NCI-H2171 treated with DMSO at 0.1 percent for 48 hours (cell line): Measurements from ENCODE around the gene ATP8B3.

Experiments
- DNase-seq: peaks from one replicate; lab custom pipeline; 2025; lab: John Stamatoyannopoulos, UW

ATP8B3 gene, protein sequence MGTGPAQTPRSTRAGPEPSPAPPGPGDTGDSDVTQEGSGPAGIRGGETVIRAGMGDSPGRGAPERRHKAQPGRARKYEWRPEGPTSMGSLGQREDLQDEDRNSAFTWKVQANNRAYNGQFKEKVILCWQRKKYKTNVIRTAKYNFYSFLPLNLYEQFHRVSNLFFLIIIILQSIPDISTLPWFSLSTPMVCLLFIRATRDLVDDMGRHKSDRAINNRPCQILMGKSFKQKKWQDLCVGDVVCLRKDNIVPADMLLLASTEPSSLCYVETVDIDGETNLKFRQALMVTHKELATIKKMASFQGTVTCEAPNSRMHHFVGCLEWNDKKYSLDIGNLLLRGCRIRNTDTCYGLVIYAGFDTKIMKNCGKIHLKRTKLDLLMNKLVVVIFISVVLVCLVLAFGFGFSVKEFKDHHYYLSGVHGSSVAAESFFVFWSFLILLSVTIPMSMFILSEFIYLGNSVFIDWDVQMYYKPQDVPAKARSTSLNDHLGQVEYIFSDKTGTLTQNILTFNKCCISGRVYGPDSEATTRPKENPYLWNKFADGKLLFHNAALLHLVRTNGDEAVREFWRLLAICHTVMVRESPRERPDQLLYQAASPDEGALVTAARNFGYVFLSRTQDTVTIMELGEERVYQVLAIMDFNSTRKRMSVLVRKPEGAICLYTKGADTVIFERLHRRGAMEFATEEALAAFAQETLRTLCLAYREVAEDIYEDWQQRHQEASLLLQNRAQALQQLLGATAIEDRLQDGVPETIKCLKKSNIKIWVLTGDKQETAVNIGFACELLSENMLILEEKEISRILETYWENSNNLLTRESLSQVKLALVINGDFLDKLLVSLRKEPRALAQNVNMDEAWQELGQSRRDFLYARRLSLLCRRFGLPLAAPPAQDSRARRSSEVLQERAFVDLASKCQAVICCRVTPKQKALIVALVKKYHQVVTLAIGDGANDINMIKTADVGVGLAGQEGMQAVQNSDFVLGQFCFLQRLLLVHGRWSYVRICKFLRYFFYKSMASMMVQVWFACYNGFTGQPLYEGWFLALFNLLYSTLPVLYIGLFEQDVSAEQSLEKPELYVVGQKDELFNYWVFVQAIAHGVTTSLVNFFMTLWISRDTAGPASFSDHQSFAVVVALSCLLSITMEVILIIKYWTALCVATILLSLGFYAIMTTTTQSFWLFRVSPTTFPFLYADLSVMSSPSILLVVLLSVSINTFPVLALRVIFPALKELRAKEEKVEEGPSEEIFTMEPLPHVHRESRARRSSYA (N-terminal part only)

DNA sequence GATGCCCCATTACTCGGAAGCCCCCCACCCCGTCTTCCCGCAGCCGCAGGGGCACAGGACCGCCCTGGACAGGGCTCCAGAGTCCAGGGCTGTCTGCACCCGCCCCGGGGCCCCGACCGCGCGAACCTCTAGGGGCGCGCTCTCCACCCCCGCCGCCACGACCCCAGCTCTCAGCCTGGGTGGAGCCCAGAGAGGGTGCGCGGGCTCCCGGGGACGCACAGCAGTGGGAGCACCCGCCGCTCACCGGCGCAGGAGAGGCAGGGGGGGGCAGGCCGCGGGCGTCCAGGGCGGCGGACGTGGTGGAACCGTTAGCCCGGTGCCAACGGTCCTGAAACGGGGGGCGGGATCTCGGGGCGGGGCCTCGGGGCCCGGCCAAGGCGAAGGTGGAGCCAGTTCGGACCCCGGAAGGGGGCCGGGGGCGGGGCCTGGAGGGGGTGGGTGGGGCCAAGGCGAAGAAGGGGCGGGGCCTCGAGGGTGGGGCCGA lies at the start of gene ATP8B3:
Gene ATP8B3, minus strand, starts transcription at position 335 of the 484 bp plus-strand sequence. CDS start 540 bp downstream, outside the sequence.
- DNase-seq, result no peak

DNA sequence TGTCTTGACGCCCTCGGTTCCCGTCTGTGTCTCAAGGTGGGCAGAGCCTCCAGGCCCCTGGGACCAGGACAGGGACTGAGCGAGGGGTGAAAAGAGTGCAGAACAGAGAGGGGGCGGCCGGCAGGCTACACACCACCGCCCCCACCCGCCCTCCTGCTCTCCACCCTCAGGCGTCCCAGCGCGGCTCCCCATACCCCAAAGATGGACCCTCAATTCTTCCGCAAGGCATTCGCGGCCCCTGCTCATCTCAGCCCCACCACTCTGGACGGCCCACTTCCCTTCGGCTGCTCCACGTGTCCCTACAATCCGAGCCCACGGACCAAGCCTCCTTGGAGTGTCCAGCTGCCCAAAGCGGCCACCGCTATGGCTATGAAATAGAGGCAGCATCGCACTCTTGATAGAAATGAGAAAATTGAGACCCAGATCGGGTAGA lies 49.5 kb upstream of the ATP8B3 start:
- no peak for DNase-seq

DNA sequence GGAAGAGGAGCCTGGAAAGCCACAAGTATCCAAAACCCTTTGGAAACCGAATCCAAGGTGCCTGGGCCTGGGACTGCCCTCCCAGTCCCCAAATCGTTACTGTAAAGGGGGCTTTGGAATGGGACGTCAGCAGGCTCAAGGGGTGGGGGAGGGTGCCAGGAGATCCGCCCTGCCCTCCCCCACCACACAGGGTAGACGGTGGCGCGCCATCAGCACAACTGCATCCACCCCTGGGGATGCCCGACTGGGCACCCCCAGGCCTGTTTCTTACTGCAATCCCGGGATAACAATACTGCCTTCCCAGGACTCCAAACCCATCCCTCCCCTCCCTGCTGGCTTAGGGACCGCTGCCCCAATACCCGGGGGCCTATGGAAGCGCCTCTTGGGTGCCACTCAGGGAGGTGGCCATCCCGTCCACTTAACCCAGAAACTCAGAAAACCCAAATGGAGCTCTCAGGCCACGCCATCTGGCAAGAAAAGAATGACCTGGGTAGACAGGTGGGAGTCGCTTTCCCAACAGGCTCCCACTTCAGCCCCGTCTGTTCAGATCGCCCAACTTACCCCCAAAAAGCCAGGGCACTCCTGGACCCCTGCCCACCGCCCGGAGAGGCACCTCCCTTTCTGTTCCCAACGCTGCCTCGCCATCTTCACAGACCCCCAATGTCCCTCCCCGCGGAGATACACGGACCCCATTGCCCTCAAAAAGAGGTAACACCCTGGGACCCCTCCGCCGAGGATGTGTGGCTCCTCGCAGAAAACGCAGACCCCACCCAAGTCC lies 48.9 kb upstream of the ATP8B3 start:
- DNase-seq, result no peak

DNA sequence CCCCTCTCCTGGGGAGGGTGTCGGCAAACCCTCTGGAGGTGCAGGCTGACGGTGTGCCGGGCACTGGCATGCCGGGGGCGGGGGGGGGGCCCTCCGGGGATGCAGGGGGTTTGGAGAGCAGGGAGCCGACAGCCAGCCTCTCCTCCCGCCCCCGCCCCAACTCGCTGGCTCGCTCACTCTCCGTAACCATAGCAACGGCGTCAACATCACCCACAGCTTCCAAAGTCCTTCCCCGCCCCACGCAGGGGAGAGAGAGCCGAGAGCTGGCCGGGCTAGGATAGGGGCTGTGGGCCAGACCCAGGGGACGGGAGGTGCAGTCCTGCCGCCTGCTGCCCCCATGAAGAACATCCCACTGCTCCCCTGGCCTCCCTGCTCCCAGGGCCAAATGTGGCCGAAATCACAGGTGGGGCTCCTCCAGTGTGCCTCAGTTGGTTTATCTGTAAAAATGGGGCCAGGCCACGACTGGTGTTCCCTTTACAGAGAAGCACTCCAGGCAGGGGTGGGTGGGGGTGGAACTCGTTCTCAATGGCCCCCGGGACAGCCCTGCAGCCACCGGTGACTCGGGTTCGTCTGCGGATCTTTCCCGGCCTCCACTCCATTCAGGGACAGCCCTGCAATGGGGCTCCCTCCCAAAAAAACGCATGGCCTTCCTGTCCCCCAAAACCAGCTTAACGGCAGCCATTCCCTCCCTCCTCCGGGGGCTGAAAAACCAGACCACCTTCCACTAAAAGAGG lies 48.1 kb upstream of the ATP8B3 start:
- peak; percentile 37 for DNase-seq

DNA sequence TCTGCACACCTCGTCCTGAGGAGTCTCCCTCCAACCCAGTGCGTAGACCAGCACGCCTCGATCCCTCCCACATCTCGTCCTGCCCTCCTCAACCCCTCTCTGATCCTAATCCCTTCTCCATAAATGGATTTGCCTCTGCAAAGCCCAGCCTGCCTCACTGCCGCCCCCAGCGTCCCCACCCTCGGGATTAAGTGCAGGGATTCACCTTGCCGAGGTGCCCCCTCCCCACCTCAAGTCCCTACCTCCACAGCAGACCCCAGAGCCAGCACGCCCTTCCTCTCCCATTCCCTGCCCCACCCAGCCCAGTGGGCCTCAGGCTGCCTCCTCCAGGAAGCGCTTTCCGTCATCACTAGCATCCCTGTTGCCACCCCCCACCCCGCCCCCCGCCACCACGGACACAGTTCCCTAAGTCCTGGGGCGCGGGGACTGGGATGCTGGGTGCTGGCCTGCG lies 47.3 kb upstream of the ATP8B3 start:
- DNase-seq, result no peak

DNA sequence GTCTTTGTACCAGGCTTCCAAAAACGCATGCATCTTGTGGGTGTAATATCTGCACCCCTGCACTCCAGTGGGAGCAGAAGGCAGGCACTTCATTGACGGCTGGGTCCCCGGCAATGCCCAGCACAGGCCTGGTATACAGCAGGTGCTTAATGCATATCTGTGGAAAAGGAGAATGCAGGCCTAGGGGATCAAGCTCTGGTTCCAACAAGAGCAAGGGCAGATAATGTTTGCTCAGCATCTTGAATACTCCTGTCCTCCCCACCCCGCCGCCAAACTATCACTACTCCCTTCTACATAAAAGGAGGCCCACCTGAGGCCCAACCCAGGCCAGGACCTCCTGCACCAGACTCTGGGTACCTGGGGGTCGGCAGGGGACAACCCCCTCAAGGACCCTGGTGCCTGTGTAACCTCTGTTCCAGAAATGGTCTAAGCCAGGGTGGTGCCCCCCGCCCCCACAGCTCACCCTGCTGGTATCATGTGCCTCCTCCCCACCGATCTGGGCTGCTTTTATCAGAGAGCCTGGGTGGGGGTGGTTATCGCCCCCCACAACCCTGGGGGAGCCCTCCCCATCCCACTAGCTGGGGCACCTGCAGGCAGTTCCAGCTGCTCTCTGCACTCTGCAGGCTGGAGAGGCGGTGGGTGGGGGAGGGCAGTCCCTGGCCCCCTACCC lies 46.5 kb upstream of the ATP8B3 start:
- no peak for DNase-seq

DNA sequence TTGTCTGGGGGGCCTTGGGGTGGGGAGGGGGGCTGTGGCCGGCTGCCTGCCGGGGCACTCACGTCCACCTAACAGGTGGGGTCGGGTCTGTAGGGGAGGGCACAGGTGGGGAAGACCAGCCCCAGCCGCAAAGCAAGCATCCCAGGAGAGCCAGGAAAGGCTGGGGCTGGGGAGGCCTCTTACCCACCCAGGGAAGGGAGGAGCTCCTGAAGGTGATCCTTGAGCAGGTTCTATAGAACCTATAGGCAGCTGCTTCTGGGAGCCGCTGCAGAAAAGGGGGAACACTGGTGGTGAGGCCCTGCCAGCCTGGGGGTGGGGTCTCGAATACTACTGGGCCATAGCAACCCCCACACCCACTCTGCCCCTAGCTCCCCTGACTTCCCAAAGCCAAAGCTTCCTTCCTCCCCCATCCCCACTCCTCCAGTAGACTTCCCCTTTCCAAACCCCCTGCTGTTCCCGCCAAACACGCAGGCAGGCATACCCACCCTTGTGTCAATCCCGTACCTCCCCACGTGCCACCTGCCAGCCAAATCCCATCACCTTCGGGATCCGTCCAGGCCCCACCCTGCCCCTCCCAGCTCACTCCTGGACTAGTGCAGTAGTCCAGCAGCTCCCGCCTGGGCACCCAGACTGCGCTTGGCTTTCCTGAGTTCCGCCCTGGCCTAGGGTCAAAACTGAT lies 45.7 kb upstream of the ATP8B3 start:
- peak; percentile 65 for DNase-seq

DNA sequence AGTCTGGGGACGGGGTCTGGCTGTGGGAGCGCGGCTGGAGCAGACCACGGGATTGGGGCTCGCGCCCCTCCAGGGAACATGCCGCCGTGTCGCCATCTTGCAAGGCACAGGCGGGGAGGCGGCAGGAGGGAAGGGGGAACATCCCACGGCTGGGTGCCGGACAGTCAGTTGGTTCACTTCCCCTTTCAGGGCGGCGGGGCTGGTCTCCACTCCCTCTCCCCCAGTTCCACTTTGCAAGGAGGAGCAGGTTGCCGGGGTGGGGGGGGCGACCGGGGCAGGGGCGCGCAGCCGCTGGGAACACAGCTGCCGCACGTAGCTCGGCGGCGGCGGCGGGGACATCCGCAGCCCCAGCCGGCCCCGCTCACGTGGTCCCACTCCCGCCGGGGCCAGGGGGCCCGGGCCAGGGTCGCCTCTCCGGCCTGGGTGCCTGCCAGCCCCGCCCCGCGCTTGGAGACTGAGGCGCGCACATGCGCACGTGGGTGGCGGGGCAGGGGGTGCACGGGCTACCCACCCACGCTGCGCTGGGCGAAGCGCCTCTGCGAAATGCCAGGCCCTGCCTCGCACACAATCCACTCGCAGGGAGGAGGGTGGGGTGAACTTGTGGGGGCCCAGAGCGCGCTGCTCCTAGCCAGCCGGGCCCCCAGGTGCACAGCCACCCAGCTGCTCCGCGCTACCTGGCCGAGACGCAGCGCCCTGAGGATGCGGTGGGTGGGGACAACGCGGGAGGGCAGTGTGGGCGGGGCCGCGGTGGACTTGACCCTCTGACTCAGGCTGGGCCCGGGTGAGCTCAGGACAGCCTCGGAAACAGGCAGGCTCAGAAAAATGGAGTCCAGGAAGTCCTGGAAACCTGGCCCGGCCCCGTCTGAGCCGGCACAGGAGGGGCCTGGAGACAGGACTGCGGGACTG lies 44.9 kb upstream of the ATP8B3 start:
- DNase-seq, result peak; percentile 74

DNA sequence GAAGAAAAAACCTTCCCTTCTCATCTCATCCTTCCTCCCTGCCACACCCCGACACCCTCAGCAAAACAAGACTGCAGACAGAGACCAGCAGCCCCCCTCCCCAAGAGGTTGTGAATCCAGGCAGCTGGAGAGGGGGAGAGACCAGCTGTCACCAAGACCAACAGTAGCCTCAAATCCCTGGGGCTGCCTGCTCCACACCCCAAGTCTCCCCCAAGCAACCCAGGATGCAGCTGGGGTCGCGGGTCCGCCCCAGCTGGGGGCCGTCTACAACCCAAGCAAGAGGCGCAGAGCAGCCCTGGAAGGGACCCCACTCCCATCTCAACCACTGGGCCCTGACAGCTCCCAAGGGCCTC lies 44.2 kb upstream of the ATP8B3 start:
- DNase-seq, result peak; percentile 87

DNA sequence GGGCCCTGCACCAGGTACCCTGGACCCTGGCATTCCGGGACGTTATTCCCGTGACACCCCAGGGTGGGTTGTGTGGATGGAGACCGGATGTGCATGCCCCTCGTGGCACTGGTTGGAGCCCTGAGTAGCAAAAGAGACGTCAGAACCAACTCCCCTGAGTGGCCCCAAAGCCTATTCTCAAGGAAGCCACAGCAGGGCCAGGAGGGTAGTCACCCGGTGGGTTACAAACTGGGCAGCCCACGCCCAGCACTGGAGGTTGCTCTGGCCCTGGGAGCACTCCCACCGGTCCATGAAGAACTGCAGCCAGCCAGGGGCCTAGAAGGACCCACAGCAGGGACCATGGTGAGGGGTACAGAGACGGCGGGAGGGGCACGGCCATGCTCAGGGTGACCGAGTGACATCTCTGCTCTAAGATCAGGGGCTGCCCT lies 43.8 kb upstream of the ATP8B3 start:
- DNase-seq, result peak; percentile 71

DNA sequence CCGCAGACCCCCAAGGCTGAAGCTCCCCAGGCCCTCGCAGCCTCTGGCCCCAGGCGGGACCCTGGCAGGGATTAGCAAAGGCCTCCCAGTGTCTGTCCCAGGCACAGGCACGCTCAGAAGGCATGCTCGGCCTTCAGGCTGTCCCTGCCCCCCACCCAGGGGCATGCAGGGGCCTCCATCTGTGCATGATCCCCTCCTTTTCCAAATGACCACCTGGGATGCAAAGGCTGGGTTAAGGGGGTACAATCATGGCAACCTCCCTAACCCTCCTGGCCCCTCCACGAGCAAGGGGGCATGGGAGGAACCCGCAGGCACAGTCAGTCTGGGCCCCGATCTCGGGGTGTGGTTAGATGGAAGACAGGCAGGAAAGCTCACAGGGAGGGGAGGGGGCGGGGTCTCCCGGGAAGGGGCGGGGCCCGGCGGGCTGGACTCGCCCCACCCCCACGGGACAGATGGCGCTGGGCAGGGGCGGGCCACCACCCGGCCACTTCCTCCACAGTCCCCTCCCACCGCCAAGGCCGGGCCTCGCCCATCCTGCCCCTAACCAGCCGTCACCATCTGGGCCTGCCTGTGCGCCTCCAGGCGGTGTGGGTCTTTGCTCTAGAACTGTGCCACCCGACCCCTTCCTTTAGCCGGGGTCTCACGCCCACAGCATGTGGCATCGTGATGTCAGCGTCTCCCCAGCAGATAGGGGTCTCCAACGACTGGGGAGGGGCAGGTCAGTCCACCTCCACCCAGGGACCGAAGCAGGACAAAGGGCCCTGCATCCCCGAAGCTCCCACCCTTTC lies 43.2 kb upstream of the ATP8B3 start:
- DNase-seq, result peak; percentile 92

DNA sequence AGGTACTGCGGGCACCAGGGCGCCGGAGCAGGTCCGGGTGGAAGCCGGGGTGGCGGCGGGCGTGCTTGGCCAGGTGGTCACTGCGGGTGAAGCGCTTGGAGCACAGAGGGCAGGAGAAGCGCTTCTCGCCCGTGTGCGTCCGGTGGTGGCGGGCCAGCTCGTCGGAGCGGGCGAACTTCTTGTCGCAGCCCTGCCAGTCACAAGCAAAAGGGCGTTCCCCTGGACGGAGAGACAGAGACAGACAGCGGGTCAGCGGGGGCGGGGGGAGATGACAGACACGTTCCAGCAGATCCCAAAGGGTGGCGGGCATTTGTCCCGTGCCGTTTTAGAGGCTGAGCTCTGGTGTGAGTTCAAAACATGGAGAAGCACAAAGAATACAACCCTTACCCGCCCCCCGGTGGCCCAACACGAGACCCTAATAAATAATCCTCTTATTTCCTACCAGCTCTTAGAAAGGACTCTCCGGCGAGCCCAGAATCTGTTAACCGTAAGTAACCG lies 42.5 kb upstream of the ATP8B3 start:
- no peak for DNase-seq

DNA sequence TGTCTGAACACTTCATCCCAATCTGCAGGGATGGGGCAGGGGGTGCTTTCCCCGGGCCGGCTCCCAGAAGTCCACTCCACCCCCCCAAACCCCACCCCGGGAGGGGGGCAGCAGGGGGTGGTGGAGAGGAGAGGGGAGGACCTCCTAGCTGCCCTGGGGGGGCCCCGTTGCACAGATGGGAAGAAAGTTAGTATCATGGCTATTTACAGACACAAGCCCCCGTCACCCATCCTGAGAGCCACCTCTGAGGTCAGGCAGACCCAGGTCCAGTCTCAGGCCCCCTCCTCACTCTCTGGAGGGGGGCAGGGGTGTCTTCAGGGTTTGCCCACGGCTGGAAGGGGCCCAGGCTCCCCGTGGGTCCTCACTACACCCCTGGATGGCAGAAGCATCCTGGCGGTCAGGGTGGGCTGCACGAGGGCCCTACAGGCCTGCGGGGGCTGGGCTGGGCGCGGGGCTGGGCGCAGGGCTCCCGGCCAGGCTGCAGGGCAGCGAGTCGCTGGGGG lies 42.0 kb upstream of the ATP8B3 start:
- no peak for DNase-seq

DNA sequence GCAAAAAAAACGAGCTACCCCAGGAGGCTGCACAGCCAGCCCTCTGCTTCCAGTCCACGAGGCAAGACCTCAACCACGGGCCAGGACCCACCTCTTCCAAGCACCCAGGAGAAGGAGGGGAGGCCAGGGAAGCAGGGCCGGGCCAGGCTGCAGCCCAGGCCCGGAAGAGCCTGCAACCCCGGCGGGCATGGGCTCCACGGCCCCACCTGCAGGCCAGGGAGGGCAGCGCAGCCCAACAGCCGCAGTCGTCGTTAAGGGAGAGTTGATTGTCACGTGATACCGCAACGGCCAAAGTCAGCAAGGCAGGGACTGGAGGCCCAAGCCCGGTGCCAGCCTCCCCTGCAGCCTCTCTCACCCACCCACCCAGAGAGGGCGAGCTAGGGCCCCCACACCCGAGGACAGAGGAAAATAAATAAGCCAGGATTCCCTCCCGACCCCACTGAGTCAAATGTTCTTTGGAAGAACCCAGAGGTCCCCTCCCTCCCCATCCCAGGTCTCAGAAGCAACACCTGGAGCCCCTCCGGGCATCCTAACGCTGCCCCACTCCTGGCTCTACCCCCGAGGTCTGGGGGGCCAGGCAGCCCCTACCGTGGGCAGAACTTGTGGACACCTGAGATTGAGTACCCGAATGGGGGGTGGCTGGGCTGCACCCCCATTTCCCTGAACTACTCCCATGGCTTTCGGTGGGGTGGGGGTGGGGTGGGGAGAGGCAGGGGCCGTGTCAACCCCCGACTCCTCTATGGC lies 41.4 kb upstream of the ATP8B3 start:
- peak; percentile 64 for DNase-seq

DNA sequence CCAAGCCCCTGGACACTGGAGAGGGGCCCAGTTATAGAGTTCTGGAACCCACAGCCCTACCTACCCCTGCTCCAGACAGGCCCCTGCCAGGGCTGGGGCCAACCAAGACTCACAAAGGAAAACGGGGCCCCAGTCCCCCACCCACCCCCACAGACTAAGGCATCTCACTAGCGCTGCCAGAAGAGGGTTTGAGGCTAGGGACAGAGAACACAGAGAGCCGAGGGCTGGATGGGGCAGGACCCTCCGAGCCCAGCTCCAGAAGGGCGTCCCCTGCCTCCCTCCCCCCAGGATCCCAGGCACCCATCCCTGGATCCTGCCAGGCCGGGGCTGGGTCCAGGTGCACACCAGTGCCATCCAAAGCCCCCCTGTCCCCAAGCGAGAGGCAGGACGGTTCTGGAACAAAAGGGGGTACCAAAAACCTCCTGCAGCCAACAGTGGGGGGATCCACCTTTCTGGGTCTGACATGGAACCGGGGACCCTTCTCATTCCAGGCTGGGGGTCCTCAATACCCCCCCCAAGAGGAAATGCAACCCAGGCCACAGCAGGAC lies 40.6 kb upstream of the ATP8B3 start:
- no peak for DNase-seq
